VCaP (cell line): ENCODE results near the gene RABL6.

Experiments
- H3K27ac ChIP-seq: fragments of 450-650 bp; 2 replicates; pipeline ENCODE4 v1.5.1; 2017
- TF ChIP-seq, protein P1 (sequence below): fragments of 450-650 bp; conservative IDR thresholded peaks from 2 replicates; pipeline ENCODE4 v1.5.1; 2017; ENCODE audit warnings: mild to moderate bottlenecking, moderate library complexity

RABL6 gene

DNA sequence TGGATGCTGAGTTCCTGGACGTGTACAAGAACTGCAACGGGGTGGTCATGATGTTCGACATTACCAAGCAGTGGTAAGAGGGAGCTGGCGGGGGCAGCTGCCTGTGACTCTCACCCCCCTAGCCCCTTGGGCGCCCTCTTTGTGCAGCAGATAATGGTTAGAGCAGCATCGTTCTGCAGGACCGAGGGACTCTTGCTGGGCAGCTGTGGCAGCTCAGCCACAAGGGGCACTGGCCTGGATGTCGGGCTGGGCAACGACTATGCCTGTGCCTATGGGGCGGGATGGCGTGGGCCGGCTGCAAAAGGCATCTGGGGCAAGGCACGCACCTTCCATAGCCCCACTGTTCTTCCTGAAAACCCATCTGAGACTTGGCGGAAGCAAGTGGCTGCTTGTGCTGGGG is 21.7 kb downstream of the RABL6 start:
- no peak overlapping the region for H3K27ac ChIP-seq
- TF ChIP-seq, protein P1, sequence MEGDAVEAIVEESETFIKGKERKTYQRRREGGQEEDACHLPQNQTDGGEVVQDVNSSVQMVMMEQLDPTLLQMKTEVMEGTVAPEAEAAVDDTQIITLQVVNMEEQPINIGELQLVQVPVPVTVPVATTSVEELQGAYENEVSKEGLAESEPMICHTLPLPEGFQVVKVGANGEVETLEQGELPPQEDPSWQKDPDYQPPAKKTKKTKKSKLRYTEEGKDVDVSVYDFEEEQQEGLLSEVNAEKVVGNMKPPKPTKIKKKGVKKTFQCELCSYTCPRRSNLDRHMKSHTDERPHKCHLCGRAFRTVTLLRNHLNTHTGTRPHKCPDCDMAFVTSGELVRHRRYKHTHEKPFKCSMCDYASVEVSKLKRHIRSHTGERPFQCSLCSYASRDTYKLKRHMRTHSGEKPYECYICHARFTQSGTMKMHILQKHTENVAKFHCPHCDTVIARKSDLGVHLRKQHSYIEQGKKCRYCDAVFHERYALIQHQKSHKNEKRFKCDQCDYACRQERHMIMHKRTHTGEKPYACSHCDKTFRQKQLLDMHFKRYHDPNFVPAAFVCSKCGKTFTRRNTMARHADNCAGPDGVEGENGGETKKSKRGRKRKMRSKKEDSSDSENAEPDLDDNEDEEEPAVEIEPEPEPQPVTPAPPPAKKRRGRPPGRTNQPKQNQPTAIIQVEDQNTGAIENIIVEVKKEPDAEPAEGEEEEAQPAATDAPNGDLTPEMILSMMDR = no peak

- no peak overlapping the region for H3K27ac ChIP-seq
- TF ChIP-seq, protein P1 = no peak
Observed at GRCh38 chr9:136829981-136830885, 22.5 kb downstream of the RABL6 start.

GRCh38 chr9:136831002-136831719 is 23.4 kb downstream of the RABL6 start:
- H3K27ac ChIP-seq = no peak overlapping the region
- TF ChIP-seq, protein P1 = no peak

GRCh38 chr9:136831720-136832104 is 24.0 kb downstream of the RABL6 start:
- TF ChIP-seq, protein P1 = no peak
- H3K27ac ChIP-seq = no peak overlapping the region

- no peak overlapping the region for H3K27ac ChIP-seq
- TF ChIP-seq, protein P1 = no peak
Observed at GRCh38 chr9:136832581-136832980, 24.8 kb downstream of the RABL6 start.

- H3K27ac ChIP-seq = 0 out of 2 replicates have a peak overlapping the region, but pooled peaks have one; percentile 10
Observed at GRCh38 chr9:136833381-136834048, 25.8 kb downstream of the RABL6 start.

DNA sequence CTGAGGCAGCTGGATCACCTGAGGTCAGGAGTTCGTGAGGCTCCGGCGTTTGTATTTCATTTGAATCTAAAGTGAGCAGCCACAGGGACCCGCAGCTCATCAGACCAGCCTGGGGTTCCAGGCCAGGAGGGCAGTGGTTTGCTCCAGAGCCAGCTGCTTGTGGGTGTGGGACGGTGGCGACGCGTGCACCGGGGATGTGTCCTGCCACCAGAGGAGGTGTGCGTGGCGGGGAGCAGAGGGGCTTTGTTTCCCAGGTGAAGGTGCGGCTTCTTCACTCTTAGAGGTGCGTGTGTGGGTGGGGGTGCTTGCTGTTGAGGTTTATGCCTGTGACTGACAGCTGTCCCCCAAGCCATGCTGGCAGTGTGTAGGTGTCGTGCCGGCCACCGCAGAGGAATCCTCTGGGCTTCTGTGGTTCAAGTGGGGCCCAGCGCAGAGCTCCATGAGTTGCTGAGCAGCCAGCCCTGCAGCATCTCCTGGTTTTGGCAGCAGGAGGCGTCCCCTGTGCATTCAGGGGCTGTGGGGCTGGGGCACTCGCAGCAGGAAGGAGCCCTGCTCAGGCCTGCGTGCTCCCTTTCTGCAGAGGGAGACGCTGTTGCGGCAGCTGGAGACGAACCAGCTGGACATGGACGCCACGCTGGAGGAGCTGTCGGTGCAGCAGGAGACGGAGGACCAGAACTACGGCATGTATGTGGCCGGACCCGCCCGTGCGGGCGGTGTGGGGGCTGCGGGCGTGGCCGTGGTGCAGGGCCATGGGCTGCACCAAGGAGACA is 27.6 kb downstream of the RABL6 start:
- H3K27ac ChIP-seq = no peak overlapping the region
- TF ChIP-seq, protein P1 = no peak
